ENCODE results near the gene YAF2.

GRCh38 chr12:42162193-42162592, 75.9 kb downstream of the YAF2 start:
- no peak for TF ChIP-seq POLR2A (IDR thresholded peaks at IDR 0.05)
- no peak for TF ChIP-seq CTCF (IDR thresholded peaks at IDR 0.05)

All from body of pancreas (tissue), 4 donors.